ENCODE measurements around the gene PTPRG.
"Not testable (repeated sequence)": the region's sequence is repeated elsewhere in the genome, so short reads cannot be mapped to it uniquely, and the experiment has no call there.

Gene PTPRG

DNA sequence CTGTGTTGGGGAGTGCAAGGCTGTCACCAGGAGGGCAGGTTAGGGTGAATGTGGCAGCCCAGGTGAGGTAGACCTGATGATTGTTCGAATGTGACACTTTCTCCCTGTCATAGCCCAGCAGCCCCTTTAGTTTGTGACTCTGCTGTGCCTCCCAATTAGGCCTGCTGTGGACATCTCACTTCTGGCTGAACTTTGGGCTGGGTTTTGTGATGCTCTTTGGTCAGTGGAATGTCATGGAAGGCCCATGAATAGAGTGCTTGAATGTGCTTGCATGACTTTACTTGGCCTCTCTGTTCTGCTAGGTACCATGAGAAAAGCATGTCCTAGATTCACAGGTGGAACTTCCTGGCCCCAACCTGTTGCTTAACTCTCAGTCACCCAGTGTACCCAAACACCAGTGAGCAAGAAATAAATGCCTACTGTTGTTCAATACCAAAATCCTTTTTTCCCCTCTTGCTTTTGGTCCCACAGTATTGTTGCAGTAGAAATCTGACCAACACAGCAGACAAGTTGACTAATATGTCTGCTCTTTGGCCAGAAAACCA lies 249.7 kb downstream of the PTPRG start:
- H3K9ac ChIP-seq (ENCODE audit: low read length) = no peak overlapping the region
- H3K4me1 ChIP-seq (ENCODE audit: control insufficient read depth, insufficient read depth, low read length) = peaks cover 57% of the 10 kb centered on the region
- H3K27me3 ChIP-seq (ENCODE audit: control insufficient read depth, insufficient read depth, low read length) = no peaks in the 10 kb centered on the region
- H3K27ac ChIP-seq (ENCODE audit: low read depth, low read length) = no peak overlapping the region
- no peaks in the 10 kb centered on the region for H3K9me3 ChIP-seq (ENCODE audit: control insufficient read depth, insufficient read depth, low read depth, low read length)
- no peak overlapping the region for H3K4me3 ChIP-seq (ENCODE audit: low read depth, low read length)
- no peaks in the 10 kb centered on the region for H3K36me3 ChIP-seq (ENCODE audit: control insufficient read depth, insufficient read depth, low read length)

DNA sequence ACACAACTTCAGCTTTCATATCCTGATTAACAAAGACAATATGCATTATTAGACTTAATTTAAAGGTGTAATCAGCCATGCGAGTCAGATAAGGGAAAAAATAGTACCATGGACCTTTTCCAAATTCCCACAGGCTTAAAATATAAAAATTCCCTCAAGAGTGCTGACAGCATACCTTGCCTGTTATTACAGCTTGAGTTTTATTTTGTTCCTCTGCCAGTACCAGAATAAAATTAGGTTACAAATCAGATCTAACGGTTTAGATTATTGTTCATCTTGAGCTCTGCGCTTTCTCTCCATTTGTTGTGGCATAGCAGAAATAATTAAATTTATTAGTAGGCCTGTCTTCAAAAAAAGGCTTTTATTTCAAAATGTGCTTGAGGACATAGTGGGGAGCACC lies 250.3 kb downstream of the PTPRG start:
- Histone ChIP-seq H3K27me3 (ENCODE audit: control insufficient read depth, insufficient read depth, low read length) (no peaks in the 10 kb centered on the region), H3K9me3 (ENCODE audit: control insufficient read depth, insufficient read depth, low read depth, low read length) (no peaks in the 10 kb centered on the region), H3K4me1 (ENCODE audit: control insufficient read depth, insufficient read depth, low read length) (peaks cover 53% of the 10 kb centered on the region), H3K9ac (ENCODE audit: low read length) (no peak overlapping the region), H3K4me3 (ENCODE audit: low read depth, low read length) (no peak overlapping the region), H3K27ac (ENCODE audit: low read depth, low read length) (no peak overlapping the region), H3K36me3 (ENCODE audit: control insufficient read depth, insufficient read depth, low read length) (no peaks in the 10 kb centered on the region)

DNA sequence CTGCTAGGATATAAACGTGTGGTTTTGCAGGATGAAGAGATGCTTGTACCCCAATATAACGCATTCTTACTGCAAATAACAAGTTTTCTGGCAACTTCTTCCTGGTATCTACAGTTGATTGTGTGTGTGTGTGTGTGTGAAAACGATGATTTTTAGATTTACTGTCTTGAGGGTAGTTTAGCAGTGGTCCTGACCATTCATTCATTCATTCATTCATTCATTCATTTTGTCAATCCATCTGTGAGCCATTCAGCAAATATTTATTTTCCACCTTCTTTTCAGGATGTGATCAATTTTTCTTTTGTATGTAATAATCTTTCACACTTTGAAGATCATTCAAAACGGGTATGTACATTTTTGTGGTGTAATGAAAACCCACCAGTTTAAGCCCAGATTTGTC lies 250.7 kb downstream of the PTPRG start:
- no peaks in the 10 kb centered on the region for H3K27me3 ChIP-seq (ENCODE audit: control insufficient read depth, insufficient read depth, low read length)

DNA sequence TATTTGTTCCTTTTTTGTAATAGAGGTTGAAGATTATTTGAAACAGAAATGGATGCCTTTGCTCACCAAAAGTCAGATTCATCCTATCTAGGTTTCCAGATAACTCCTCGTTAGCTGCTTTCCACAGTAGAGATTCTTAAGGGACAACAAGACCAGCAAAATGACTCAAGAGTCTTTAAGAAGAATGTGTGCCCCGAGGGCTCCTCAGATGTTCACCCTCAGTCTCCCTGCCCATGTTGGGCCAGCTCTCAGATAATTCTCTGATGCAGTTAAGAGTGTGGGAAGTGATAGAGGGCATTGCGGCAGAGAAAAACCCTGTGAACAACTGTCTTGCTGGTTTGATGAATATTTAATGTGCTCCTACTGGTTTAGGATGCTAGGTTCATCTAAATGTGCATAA lies 251.1 kb downstream of the PTPRG start:
- Histone ChIP-seq H3K9ac (ENCODE audit: low read length) (no peak overlapping the region), H3K9me3 (ENCODE audit: control insufficient read depth, insufficient read depth, low read depth, low read length) (no peaks in the 10 kb centered on the region), H3K4me3 (ENCODE audit: low read depth, low read length) (no peak overlapping the region), H3K36me3 (ENCODE audit: control insufficient read depth, insufficient read depth, low read length) (no peaks in the 10 kb centered on the region), H3K27ac (ENCODE audit: low read depth, low read length) (no peak overlapping the region), H3K27me3 (ENCODE audit: control insufficient read depth, insufficient read depth, low read length) (no peaks in the 10 kb centered on the region), H3K4me1 (ENCODE audit: control insufficient read depth, insufficient read depth, low read length) (peaks cover 46% of the 10 kb centered on the region)

More for the DNA sequence above, 250.7 kb downstream of the PTPRG start:
- Histone ChIP-seq H3K4me3 (ENCODE audit: low read depth, low read length) (no peak overlapping the region), H3K9me3 (ENCODE audit: control insufficient read depth, insufficient read depth, low read depth, low read length) (no peaks in the 10 kb centered on the region), H3K36me3 (ENCODE audit: control insufficient read depth, insufficient read depth, low read length) (no peaks in the 10 kb centered on the region), H3K27ac (ENCODE audit: low read depth, low read length) (no peak overlapping the region), H3K4me1 (ENCODE audit: control insufficient read depth, insufficient read depth, low read length) (peaks cover 51% of the 10 kb centered on the region), H3K9ac (ENCODE audit: low read length) (no peak overlapping the region)

DNA sequence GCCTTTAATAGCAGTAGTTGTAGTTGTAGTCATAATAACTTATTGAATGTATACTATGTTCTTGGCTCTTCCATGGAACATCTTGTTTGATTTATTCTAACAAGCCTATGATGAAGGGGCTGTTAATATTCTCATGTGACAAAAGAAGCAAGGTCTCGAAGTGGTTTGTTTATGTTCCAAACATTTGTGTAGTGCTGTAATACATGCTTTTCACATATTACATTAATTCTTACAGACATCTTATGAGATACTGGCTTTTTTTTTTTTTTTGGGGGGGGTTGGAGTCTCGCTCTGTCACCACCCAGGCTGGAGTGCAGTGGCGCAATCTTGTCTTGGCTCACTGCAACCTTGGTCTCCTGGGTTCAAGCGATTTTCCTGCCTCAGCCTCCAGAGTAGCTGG lies 252.3 kb downstream of the PTPRG start:
- H3K27ac ChIP-seq (ENCODE audit: low read depth, low read length) = no peak overlapping the region
- no peaks in the 10 kb centered on the region for H3K36me3 ChIP-seq (ENCODE audit: control insufficient read depth, insufficient read depth, low read length)
- peaks cover 35% of the 10 kb centered on the region for H3K4me1 ChIP-seq (ENCODE audit: control insufficient read depth, insufficient read depth, low read length)

DNA sequence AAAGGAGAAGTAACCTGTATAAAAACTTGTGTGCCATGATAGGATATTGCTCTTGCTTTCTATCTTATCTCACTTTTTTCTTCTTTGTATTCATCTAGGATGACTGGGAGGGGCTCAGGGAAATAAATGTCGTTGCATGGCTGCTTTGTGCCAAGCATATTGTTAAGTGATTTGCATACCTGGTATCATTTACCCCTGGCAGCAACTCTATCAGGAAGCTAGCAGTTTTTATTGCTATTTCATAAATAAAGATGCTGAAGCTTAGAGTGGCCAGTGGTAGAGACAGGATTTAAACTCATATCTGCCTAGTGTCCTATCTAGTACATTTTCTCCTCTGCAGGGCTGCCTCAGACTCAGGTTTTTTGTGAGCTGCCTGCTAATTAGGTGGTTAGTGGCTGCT lies 253.3 kb downstream of the PTPRG start:
- no peak overlapping the region for H3K27ac ChIP-seq (ENCODE audit: low read depth, low read length)
- no peak overlapping the region for H3K4me3 ChIP-seq (ENCODE audit: low read depth, low read length)
- no peaks in the 10 kb centered on the region for H3K36me3 ChIP-seq (ENCODE audit: control insufficient read depth, insufficient read depth, low read length)
- no peaks in the 10 kb centered on the region for H3K9me3 ChIP-seq (ENCODE audit: control insufficient read depth, insufficient read depth, low read depth, low read length)
- H3K4me1 ChIP-seq (ENCODE audit: control insufficient read depth, insufficient read depth, low read length) = peaks cover 31% of the 10 kb centered on the region
- H3K9ac ChIP-seq (ENCODE audit: low read length) = no peak overlapping the region
- no peaks in the 10 kb centered on the region for H3K27me3 ChIP-seq (ENCODE audit: control insufficient read depth, insufficient read depth, low read length)

More for the DNA sequence above, 252.3 kb downstream of the PTPRG start:
- no peaks in the 10 kb centered on the region for H3K27me3 ChIP-seq (ENCODE audit: control insufficient read depth, insufficient read depth, low read length)
- H3K4me3 ChIP-seq (ENCODE audit: low read depth, low read length) = no peak overlapping the region
- no peak overlapping the region for H3K9ac ChIP-seq (ENCODE audit: low read length)
- H3K9me3 ChIP-seq (ENCODE audit: control insufficient read depth, insufficient read depth, low read depth, low read length) = no peaks in the 10 kb centered on the region

DNA sequence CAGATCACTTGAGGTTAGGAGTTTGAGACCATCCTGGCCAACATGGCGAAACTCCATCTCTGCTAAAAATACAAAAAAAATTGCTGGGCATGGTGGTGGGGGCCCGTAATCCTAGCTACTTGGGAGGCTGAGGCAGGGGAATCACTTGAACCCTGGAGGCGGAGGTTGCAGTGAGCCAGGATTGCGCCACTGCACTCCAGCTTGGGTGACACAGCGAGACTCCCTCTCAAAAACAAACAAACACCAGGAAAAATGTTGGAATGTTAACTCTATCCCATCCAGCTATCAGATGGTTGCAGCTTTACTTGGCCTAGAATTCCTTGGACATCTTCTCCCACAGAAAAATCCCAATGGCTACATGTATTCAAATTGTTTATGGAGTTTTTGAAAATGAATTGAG lies 254.9 kb downstream of the PTPRG start:
- H3K9ac ChIP-seq (ENCODE audit: low read length); H3K4me3 ChIP-seq (ENCODE audit: low read depth, low read length); H3K27me3 ChIP-seq (ENCODE audit: control insufficient read depth, insufficient read depth, low read length); H3K36me3 ChIP-seq (ENCODE audit: control insufficient read depth, insufficient read depth, low read length); H3K9me3 ChIP-seq (ENCODE audit: control insufficient read depth, insufficient read depth, low read depth, low read length); H3K27ac ChIP-seq (ENCODE audit: low read depth, low read length): not testable (repeated sequence)
- peaks cover 17% of the 10 kb centered on the region for H3K4me1 ChIP-seq (ENCODE audit: control insufficient read depth, insufficient read depth, low read length)

DNA sequence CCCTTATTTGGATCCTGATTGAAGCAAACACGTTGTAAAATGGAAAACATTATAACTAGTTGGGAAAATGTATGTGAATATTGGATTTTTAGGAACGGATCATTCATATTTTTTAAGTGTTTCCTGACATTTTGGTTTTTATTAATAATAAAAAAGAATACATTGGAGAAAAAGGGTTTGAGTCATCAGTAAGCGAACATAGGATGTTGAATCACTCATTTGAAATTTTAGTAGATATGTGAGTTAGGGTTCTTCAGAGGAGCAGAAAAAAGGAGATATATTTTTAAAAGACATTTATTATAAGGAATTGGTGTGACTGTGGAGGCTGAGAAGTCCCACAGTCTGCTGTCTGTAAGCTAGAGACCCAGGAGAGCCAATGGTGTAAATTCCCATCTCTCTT lies 258.5 kb downstream of the PTPRG start:
- Histone ChIP-seq H3K36me3 (ENCODE audit: control insufficient read depth, insufficient read depth, low read length) (no peaks in the 10 kb centered on the region), H3K27ac (ENCODE audit: low read depth, low read length) (no peak overlapping the region), H3K27me3 (ENCODE audit: control insufficient read depth, insufficient read depth, low read length) (no peaks in the 10 kb centered on the region), H3K4me3 (ENCODE audit: low read depth, low read length) (no peak overlapping the region), H3K4me1 (ENCODE audit: control insufficient read depth, insufficient read depth, low read length) (no peaks in the 10 kb centered on the region), H3K9ac (ENCODE audit: low read length) (no peak overlapping the region), H3K9me3 (ENCODE audit: control insufficient read depth, insufficient read depth, low read depth, low read length) (no peaks in the 10 kb centered on the region)

DNA sequence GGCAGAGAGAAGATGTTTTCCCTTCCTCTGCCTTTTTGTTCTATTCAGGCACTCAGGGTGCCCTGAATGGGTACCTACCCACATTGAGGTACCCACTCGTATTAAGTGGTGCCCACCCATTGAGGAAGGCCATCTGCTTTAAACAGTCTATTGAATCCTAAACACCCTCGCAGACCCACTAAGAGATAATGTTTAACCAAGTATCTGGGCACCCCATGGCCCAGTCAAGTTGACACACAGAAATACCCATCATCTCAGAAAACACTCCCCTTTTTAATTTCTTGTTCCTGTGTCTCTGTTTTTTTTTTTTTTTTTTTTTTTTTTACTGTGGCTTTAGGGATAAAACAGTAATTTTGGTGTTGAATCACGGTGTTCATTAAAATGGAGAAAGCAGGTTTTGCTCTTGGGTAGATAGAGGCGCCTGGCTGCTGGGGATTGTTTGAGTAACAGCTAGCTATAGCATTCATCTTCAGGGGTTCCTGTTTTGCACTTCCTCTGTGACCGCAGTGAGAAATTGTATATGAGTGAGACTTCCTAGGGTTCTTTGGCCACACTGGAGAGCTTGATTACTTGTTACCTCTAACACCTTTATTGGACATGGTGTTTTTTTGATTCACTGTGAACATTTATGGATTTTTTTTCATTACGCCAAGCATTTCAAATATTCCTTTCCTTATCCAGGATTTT lies 259.1 kb downstream of the PTPRG start:
- H3K4me1 ChIP-seq (ENCODE audit: control insufficient read depth, insufficient read depth, low read length) = no peaks in the 10 kb centered on the region
- no peak overlapping the region for H3K27ac ChIP-seq (ENCODE audit: low read depth, low read length)
- no peak overlapping the region for H3K4me3 ChIP-seq (ENCODE audit: low read depth, low read length)
- H3K36me3 ChIP-seq (ENCODE audit: control insufficient read depth, insufficient read depth, low read length) = no peaks in the 10 kb centered on the region
- no peaks in the 10 kb centered on the region for H3K27me3 ChIP-seq (ENCODE audit: control insufficient read depth, insufficient read depth, low read length)
- H3K9ac ChIP-seq (ENCODE audit: low read length) = no peak overlapping the region
- no peaks in the 10 kb centered on the region for H3K9me3 ChIP-seq (ENCODE audit: control insufficient read depth, insufficient read depth, low read depth, low read length)

DNA sequence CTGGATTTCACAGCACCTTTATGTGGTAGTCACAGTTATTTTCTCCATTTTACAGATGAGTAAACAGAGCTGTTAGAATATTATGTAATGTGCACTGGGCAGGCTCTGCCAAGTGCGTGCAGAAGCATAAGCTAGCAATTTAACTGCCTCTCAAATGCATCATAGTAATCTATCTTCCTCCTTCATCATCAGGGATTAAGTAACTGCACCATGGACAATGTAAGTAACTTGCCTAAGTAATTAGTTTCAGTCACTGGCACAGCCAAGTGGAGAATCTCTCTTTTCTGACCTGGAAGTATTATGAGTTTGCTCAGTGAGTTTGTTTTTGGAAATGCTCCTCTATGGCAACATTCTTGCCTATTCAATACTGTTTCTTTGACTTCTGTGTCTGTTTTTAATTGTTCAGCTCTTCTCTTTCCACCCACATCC lies 260.5 kb downstream of the PTPRG start:
- Histone ChIP-seq H3K4me1 (ENCODE audit: control insufficient read depth, insufficient read depth, low read length) (no peaks in the 10 kb centered on the region), H3K4me3 (ENCODE audit: low read depth, low read length) (no peak overlapping the region), H3K27ac (ENCODE audit: low read depth, low read length) (no peak overlapping the region), H3K27me3 (ENCODE audit: control insufficient read depth, insufficient read depth, low read length) (no peaks in the 10 kb centered on the region), H3K36me3 (ENCODE audit: control insufficient read depth, insufficient read depth, low read length) (no peaks in the 10 kb centered on the region), H3K9ac (ENCODE audit: low read length) (no peak overlapping the region), H3K9me3 (ENCODE audit: control insufficient read depth, insufficient read depth, low read depth, low read length) (no peaks in the 10 kb centered on the region)

DNA sequence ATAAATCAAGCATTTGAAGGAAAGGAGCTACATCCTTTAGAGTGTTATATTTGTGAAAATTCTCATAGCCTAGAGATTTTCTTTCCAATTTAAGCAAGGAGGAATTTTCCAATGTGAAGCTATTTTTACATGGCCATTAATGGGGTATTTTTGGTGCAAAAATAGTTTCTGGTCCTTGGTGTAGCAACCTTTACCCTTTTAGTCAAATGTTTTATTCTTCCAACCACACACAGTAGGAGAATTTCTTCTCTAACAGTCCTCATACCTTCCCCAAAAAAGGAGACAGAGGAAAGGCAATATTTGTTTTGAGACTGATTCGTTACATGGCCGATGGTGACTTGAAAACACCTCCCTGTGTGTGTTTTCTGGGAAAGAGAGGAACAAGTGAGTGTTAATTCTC lies 261.2 kb downstream of the PTPRG start:
- Histone ChIP-seq H3K27ac (ENCODE audit: low read depth, low read length) (no peak overlapping the region), H3K4me3 (ENCODE audit: low read depth, low read length) (no peak overlapping the region), H3K27me3 (ENCODE audit: control insufficient read depth, insufficient read depth, low read length) (no peaks in the 10 kb centered on the region), H3K9ac (ENCODE audit: low read length) (no peak overlapping the region), H3K36me3 (ENCODE audit: control insufficient read depth, insufficient read depth, low read length) (no peaks in the 10 kb centered on the region), H3K9me3 (ENCODE audit: control insufficient read depth, insufficient read depth, low read depth, low read length) (no peaks in the 10 kb centered on the region), H3K4me1 (ENCODE audit: control insufficient read depth, insufficient read depth, low read length) (no peaks in the 10 kb centered on the region)

Measured in HUES6 (cell line).